Bone marrow (tissue), 2 donors: ENCODE results near the gene NELFCD.
A peak's percentile ranks its signal among the peaks of the same experiment; 100 is the strongest.
"Not testable (repeated sequence)": the region's sequence is repeated elsewhere in the genome, so short reads cannot be mapped to it uniquely, and the experiment has no call there.

Experiments used
- DNase-seq, 2 donors: peaks; one replicate each; lab custom pipeline; 2025; lab: John Stamatoyannopoulos, UW

NELFCD gene

GRCh38 chr20:58980711-58981627 lies at the start of gene NELFCD:
Gene NELFCD (plus strand): TSS chr20:58981256. CDS start chr20:58981310, 54 bp downstream.
- peak; percentile 51 to 76 for DNase-seq

DNA sequence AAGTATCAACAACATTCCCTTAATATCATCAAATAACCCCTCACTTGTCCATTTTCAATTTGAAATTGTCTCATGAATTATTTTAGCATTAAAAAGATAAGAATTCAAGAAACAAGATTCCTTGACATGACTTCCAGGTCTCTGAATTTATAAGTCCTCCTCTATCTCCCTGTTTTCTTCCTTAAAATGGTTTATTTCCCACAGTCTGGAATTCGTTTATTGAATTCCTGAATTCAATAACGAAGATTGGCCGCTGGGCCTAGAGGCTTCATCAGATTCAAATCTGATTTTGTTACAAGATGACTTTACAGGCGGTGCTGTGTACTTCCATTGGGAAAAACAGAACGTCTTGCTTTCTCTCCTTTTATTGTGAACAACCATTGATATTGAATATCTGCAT lies 48.9 kb upstream of the NELFCD start:
- DNase-seq, result no peak

DNA sequence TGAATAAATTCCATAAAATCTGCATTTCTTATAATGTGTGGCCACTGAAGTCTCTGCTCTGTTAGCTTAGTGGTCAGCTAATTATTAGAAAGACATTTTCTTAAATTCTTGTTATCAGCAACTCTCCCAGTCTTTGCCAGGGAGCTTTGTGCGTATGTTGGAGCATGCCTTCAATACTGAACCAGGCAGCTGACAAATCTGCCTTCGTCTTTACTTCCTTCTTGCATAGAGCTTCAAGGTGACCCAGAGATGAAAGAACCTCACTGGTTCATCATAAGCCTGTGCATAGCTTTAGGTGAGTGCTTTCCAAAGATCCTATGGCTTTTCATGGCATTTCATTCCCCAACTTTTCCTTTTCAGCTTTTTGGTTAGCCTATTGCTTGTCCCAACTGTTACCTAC lies 43.0 kb upstream of the NELFCD start:
- DNase-seq, result no peak

GRCh38 chr20:58938541-58938940 lies 42.5 kb upstream of the NELFCD start:
- DNase-seq, result no peak

GRCh38 chr20:58941471-58941870 lies 39.6 kb upstream of the NELFCD start:
- DNase-seq, result no peak

GRCh38 chr20:58942549-58942948 lies 38.5 kb upstream of the NELFCD start:
- no peak for DNase-seq

- DNase-seq, result no peak
Observed at GRCh38 chr20:58944610-58945009, 36.4 kb upstream of the NELFCD start.

DNA sequence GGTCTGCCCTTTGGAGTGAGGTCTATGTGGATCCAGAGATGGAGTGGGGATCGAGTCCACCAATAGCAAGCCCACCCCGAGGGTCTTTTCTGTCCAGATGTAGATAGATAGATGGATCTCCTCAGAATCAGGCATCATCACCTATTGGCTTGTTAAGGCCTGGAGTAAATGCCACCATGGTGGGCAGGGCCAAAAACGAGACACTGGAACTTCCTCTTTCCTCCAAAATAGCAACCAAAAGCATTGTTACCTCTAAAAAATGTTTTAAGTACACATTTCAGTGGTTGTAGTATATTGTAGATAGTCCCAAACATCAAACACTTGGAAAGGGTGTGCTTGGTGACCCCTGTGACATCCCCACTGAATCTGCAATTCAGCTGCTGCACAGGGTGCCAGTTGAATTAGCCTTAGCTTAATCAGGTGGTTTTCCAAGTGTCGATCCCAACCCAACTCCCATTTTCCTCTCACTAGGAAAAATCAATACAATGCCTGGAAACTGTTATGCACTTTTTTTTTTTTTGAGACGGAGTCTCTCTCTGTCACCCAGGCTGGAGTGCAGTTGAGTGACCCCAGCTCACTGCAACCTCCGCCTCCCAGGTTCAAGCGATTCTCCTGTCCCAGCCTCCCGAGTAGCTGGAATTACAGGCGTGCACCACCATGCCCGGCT lies 35.0 kb upstream of the NELFCD start:
- DNase-seq, result no peak

DNA sequence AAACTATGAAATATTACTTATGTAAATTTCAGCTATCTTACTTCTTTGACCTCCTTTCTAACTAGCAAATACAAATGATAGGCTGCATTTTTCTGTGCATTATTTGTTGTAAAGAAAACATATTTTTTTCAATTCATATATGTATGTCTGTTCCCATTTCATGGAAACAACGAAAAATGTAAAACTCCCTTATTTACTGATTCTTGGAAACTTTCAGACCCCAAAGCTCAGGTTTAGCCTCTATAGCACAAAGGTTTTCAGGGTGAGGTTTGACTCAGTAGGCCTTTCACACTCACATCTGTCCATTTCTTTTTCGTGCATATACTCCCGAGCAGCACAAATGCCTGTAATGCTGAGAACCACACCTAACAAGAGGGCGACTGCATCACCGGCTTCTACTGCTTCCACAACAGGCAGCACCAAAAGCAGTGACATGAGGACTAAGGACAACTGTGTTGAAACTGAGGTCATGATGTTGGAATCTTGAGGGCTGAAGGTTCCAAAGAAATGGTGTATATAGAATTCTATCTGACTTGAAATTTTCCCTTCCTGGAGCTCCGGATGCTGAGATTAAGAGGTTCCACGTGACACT lies 33.2 kb upstream of the NELFCD start:
- not testable (repeated sequence) for DNase-seq

DNA sequence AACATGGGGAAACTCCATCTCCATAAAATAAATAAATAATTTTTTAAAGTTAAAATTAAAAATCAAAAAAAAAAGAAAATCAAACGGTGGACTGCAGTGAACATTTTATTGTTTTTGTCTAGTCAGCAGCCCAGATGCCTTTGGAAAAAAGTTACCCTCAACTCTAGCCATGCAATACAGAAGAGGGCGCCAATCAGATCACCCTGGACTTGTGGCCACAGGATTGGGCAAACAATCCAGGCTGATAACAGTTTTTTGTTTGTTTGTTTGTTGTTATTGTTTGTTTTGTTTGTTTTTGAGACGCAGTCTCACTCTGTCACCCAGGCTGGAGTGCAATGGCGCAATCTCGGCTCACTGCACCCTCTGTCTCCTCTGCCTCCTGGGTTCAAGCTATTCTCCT lies 30.5 kb upstream of the NELFCD start:
- no peak for DNase-seq

DNA sequence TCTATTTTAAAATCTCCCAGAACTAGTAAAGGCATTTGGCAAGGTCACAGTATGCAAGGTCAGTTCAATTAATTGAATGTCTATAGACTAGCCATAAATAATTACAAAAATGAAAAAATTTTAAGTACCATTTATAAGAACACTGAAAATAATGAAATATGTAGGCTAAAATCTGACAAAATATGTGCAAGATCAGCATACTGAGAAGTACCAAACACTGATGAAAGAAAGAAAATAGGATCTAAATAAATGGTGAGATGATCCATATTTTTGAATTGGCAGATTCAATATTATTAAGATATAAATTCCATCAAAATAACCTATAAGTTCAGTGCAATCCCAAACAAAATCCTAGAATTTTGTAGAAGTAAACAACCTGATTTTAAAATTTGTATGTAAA lies 28.0 kb upstream of the NELFCD start:
- DNase-seq, result no peak

DNA sequence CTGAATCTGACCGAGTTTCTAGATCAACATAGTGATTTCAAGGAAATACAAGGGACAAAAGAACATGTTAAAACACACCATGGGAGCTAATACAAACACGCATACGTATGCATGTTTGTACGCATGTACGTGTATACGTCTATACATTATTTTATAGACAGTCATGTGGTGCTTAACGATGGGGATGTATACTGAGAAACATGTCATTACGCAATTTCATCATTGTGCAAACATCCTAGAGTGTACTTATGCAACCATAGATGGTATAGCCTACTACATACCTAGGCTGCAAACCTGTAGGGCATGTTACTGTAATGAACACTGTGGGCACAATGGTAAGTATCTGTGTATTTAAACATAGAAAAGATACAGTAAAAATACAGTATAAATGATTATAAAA lies 25.0 kb upstream of the NELFCD start:
- DNase-seq, result no peak

DNA sequence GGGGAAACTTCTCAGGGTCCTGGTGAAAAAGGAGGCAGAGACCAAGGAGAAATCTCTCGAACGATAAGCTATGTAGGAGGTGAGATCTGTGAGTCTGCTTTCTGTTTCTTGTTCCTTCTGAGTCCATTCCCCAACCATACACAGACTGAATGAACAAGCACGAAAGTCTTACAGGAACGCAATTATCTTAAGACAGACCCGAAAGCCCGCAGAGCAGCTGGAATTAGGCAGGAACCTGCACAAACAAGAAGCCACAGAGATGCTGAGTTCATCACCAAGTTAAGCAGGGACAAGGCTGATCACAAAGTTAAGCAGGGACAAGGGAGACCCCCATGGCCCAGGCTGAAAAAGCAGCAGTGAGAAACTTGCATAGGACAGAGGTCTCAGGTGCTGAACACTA lies 21.4 kb upstream of the NELFCD start:
- no peak for DNase-seq

- no peak for DNase-seq
Observed at GRCh38 chr20:58963060-58963584, 17.9 kb upstream of the NELFCD start.

- DNase-seq, result not testable (repeated sequence)
Observed at GRCh38 chr20:58963922-58964321, 17.1 kb upstream of the NELFCD start.

DNA sequence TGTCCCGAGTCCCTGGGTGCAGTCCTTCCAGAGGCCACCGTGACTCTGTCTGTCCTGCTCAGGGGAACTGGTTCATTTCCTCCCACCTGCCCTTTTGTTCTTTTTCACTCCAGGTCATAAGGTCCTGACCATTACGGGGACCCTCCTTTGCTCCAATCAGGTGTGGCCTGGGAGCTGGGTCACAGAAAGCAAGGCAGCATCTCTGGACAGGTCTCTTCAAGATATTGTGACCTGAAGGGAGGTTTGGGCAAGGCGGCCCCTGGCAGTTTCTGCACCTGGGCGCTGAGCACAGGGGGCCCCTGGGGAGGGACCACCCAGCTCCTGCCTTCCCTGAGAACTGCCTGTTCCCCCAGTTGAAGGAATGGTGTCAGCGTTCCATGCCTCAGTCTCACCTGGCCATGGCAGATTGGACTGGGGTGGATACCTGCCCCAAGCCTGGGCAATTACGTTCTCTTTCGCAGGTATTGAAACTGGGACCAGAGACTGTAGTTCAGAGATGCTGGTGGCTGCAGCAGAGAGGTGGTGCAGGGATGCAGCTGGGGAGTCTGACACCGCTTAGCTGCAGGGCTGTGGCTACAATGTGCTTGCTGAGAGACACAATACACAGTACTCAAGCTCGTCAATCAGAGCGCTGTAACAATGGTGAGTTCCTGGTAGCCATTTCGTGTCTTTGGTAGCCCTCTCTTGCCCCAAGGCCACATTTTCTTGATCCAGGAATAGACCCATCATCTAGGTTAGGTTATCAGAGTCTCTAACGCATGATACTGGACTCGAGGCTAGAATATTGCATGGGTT lies 15.6 kb upstream of the NELFCD start:
- no peak for DNase-seq

GRCh38 chr20:58967652-58968429 lies 13.2 kb upstream of the NELFCD start:
- DNase-seq, result no peak

- no peak for DNase-seq
Observed at GRCh38 chr20:58969439-58969838, 11.6 kb upstream of the NELFCD start.

DNA sequence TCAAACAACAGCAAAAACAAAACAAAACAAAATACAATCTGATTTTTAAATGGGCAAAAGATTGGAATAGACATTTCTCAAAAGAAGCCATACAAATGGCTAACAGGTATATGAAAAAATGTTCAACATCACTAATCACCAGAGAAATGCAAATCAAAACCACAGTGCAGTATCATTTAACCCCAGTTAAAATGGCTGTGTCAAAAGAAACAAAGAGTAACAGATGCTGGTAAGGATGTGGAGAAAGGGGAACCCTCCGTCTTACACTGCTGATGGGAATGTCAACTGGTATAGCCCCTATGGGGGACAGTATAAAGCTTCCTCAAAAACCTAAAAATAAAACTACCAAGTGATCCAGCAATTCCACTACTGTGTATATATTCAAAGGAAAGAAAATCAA lies 10.9 kb upstream of the NELFCD start:
- DNase-seq, result no peak

GRCh38 chr20:58971429-58971828 lies 9.6 kb upstream of the NELFCD start:
- no peak for DNase-seq

DNA sequence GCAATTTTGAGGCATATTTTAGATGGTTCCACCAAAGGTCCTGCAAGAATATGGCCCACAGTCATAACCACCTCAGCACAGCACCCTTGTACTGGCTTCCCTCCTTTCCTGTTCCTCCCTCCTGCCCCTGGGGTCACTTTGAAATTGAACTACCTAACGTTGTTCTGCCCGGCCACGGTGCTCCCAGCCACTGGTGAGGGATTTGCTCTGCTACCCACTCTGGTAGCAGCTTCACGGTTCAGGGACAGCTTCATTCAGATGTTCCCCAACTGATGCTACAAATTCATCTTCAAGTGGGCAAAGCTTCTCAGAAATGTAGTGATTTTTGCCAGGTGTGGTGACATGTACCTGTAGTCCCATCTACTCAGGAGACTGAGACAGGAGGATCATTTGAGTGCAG lies 7.9 kb upstream of the NELFCD start:
- no peak for DNase-seq
